SK-N-SH treated with all-trans-retinoic acid at 6 μM for 48 hours (cell line): Measurements from ENCODE around the gene CYP4F22.

Source experiments
- ATAC-seq: fragments of 200-7000 bp; cut with Tn5 transposase; 3 replicates; pipeline ENCODE4 v1.9.1; 2020; ENCODE audit warnings: mild to moderate bottlenecking, moderate library complexity
- ARNTL ChIP-seq: fragments of 450-650 bp; formaldehyde crosslinking; IDR thresholded peaks from 2 replicates; pipeline ENCODE4 v1.5.0; 2020; ENCODE audit warnings: low read depth, mild to moderate bottlenecking, moderate library complexity, borderline replicate concordance
- BACH2 ChIP-seq: fragments of 250-450 bp; sonication (Bioruptor Pico); IDR thresholded peaks from 2 replicates; pipeline ENCODE4 v1.9.0; 2021; ENCODE audit warnings: mild to moderate bottlenecking, borderline replicate concordance
- CSDC2 ChIP-seq: fragments of 250-450 bp; sonication (Bioruptor Pico); IDR thresholded peaks from 2 replicates; pipeline ENCODE4 v1.5.0; 2020; ENCODE audit warnings: mild to moderate bottlenecking, moderate library complexity
- ESRRG ChIP-seq: fragments of 250-450 bp; sonication (Bioruptor Pico); IDR thresholded peaks from 2 replicates; pipeline ENCODE4 v1.6.1; 2021; ENCODE audit warnings: mild to moderate bottlenecking
- GLIS3 ChIP-seq: fragments of 250-450 bp; sonication (Bioruptor Pico); IDR thresholded peaks from 2 replicates; pipeline ENCODE4 v1.5.0; 2020; ENCODE audit warnings: mild to moderate bottlenecking, moderate library complexity
- OSR1 ChIP-seq: fragments of 250-450 bp; sonication (Bioruptor Pico); IDR thresholded peaks from 2 replicates; pipeline ENCODE4 v1.8.0; 2022; ENCODE audit warnings: moderate library complexity, mild to moderate bottlenecking, inconsistent platforms
- PPARA ChIP-seq: fragments of 250-450 bp; sonication (Bioruptor Pico); IDR thresholded peaks from 2 replicates; pipeline ENCODE4 v1.5.0; 2020; ENCODE audit warnings: mild to moderate bottlenecking, borderline replicate concordance
- RARB ChIP-seq: fragments of 250-450 bp; sonication (Bioruptor Pico); IDR thresholded peaks from 2 replicates; pipeline ENCODE4 v1.8.0; 2021; ENCODE audit warnings: mild to moderate bottlenecking, moderate library complexity
- SNAI2 ChIP-seq: fragments of 250-450 bp; sonication (Bioruptor Pico); IDR thresholded peaks from 2 replicates; pipeline ENCODE4 v1.5.0; 2020; ENCODE audit warnings: mild to moderate bottlenecking, moderate library complexity
- TCF4 ChIP-seq: fragments of 250-450 bp; sonication (Bioruptor Pico); IDR thresholded peaks from 2 replicates; pipeline ENCODE4 v1.8.0; 2021; ENCODE audit warnings: mild to moderate bottlenecking, moderate library complexity, borderline replicate concordance
- TOX ChIP-seq: fragments of 250-450 bp; sonication (Bioruptor Pico); IDR thresholded peaks from 2 replicates; pipeline ENCODE4 v1.8.0; 2021; ENCODE audit warnings: mild to moderate bottlenecking, moderate library complexity, borderline replicate concordance
- ZFP30 ChIP-seq: fragments of 450-650 bp; formaldehyde crosslinking; IDR thresholded peaks from 2 replicates; pipeline ENCODE4 v1.5.0; 2022; ENCODE audit warnings: mild to moderate bottlenecking, moderate library complexity
- ZNF565 ChIP-seq: fragments of 450-650 bp; formaldehyde crosslinking; conservative IDR thresholded peaks from 2 replicates; pipeline ENCODE4 v1.5.0; 2020; ENCODE audit warnings: low read depth, mild to moderate bottlenecking, moderate library complexity
- ZNF8 ChIP-seq: fragments of 450-650 bp; formaldehyde crosslinking; IDR thresholded peaks from 2 replicates; pipeline ENCODE4 v1.5.0; 2020; ENCODE audit warnings: mild to moderate bottlenecking, moderate library complexity
- TF ChIP-seq, protein P1 (sequence below): fragments of 250-450 bp; sonication (Bioruptor Pico); IDR thresholded peaks from 2 replicates; pipeline ENCODE4 v1.5.1; 2020; ENCODE audit warnings: low read depth, mild to moderate bottlenecking, moderate library complexity
- TF ChIP-seq, protein P2 (sequence below): fragments of 250-450 bp; sonication (Bioruptor Pico); IDR thresholded peaks from 2 replicates; pipeline ENCODE4 v1.8.0; 2021; ENCODE audit warnings: low read depth, mild to moderate bottlenecking, moderate library complexity, borderline replicate concordance
- TF ChIP-seq, protein P3 (sequence below): fragments of 250-450 bp; sonication (Bioruptor Pico); IDR thresholded peaks from 2 replicates; pipeline ENCODE4 v1.5.0; 2020; ENCODE audit warnings: mild to moderate bottlenecking, moderate library complexity
- TF ChIP-seq, protein P4 (sequence below): fragments of 250-450 bp; sonication (Bioruptor Pico); IDR thresholded peaks from 2 replicates; pipeline ENCODE4 v1.8.0; 2020; ENCODE audit warnings: mild to moderate bottlenecking, moderate library complexity, borderline replicate concordance
- TF ChIP-seq, protein P5 (sequence below): fragments of 250-450 bp; sonication (Bioruptor Pico); IDR thresholded peaks from 2 replicates; pipeline ENCODE4 v1.5.1; 2021; ENCODE audit warnings: mild to moderate bottlenecking, moderate library complexity

CYP4F22 gene

DNA sequence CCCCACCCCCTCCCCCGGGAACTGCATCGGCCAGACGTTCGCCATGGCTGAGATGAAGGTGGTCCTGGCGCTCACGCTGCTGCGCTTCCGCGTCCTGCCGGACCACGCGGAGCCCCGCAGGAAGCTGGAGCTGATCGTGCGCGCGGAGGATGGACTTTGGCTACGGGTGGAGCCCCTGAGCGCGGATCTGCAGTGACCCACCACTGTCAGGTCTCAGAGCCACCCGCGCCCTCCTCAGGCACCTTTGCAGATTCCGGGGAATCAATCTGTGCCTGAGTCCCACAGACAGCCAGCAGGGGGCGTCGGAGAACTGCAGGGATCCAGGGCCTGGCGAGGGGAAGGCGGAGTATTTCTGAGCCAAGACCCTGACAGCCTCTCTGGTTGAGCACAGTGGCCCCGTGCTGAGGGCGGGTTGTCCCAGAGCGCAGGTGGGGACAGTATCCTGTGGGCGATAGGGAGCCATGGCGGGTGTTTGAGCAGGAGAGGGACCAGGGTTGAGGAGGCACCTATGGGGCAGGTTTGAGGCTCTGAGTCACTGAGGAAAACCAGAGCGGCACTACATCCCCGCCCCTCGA lies 76.3 kb downstream of the CYP4F22 start (continued):
- no peak for TF ChIP-seq ESRRG (CRISPR knock-in tag)
- TF ChIP-seq, protein P1, sequence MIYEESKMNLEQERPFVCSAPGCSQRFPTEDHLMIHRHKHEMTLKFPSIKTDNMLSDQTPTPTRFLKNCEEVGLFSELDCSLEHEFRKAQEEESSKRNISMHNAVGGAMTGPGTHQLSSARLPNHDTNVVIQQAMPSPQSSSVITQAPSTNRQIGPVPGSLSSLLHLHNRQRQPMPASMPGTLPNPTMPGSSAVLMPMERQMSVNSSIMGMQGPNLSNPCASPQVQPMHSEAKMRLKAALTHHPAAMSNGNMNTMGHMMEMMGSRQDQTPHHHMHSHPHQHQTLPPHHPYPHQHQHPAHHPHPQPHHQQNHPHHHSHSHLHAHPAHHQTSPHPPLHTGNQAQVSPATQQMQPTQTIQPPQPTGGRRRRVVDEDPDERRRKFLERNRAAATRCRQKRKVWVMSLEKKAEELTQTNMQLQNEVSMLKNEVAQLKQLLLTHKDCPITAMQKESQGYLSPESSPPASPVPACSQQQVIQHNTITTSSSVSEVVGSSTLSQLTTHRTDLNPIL (CRISPR knock-in tag): no peak
- TF ChIP-seq, protein P2, sequence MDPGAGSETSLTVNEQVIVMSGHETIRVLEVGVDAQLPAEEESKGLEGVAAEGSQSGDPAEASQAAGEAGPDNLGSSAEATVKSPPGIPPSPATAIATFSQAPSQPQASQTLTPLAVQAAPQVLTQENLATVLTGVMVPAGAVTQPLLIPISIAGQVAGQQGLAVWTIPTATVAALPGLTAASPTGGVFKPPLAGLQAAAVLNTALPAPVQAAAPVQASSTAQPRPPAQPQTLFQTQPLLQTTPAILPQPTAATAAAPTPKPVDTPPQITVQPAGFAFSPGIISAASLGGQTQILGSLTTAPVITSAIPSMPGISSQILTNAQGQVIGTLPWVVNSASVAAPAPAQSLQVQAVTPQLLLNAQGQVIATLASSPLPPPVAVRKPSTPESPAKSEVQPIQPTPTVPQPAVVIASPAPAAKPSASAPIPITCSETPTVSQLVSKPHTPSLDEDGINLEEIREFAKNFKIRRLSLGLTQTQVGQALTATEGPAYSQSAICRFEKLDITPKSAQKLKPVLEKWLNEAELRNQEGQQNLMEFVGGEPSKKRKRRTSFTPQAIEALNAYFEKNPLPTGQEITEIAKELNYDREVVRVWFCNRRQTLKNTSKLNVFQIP (CRISPR knock-in tag): no peak

DNA sequence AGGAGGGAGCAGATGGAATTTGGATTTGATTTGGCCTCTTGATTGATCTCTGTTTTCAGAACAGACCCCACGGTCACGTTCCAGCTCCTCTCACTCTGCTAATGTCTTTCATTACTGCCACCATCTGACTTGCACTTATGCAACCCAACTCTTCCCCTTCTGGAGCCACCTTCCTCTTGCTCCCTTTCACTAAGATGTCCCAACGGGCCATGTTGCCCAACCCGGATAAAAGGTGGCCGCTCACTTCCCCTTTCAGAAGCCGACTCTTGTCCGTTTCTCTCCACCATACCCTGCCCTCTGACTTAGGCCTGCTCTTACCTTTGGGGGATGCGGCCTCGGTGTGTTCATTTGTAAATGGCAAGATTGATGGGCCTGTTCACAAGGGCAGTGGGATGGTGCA lies 79.3 kb downstream of the CYP4F22 start:
- ATAC-seq: no peak
- TF ChIP-seq ZFP30 (CRISPR knock-in tag): no peak
- TF ChIP-seq ZNF8: no peak
- TF ChIP-seq, protein P1 (CRISPR knock-in tag): no peak
- TF ChIP-seq CSDC2 (CRISPR knock-in tag): no peak
- TF ChIP-seq, all 23 proteins: peak for 0

DNA sequence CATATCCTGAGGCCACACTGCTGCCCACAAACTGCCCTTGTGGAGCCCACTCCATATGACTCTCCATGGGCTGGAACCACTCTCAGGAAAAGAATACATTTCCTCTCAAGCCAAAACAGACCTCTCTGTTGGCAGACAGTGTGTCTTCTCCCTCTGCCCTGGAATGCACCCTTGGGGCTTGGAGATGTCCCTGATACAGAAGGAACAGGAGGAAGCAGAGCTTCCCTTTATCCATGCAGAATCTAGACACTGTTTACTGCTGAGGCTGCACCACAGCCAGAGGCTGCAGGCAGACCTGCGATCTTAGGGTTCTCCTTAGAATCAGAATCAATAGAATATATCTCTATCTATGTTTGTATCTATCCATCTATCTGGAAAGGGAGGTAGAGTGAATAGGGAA lies 79.9 kb downstream of the CYP4F22 start:
- TF ChIP-seq, protein P3, sequence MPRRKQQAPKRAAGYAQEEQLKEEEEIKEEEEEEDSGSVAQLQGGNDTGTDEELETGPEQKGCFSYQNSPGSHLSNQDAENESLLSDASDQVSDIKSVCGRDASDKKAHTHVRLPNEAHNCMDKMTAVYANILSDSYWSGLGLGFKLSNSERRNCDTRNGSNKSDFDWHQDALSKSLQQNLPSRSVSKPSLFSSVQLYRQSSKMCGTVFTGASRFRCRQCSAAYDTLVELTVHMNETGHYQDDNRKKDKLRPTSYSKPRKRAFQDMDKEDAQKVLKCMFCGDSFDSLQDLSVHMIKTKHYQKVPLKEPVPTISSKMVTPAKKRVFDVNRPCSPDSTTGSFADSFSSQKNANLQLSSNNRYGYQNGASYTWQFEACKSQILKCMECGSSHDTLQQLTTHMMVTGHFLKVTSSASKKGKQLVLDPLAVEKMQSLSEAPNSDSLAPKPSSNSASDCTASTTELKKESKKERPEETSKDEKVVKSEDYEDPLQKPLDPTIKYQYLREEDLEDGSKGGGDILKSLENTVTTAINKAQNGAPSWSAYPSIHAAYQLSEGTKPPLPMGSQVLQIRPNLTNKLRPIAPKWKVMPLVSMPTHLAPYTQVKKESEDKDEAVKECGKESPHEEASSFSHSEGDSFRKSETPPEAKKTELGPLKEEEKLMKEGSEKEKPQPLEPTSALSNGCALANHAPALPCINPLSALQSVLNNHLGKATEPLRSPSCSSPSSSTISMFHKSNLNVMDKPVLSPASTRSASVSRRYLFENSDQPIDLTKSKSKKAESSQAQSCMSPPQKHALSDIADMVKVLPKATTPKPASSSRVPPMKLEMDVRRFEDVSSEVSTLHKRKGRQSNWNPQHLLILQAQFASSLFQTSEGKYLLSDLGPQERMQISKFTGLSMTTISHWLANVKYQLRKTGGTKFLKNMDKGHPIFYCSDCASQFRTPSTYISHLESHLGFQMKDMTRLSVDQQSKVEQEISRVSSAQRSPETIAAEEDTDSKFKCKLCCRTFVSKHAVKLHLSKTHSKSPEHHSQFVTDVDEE (CRISPR knock-in tag): no peak
- TF ChIP-seq BACH2: no peak
- no peak for TF ChIP-seq ZNF565 (CRISPR knock-in tag)
- TF ChIP-seq TCF4 (CRISPR knock-in tag): no peak
- no peak for TF ChIP-seq ZFP30 (CRISPR knock-in tag)
- TF ChIP-seq OSR1 (CRISPR knock-in tag): no peak
- no peak for TF ChIP-seq TOX (CRISPR knock-in tag)
- TF ChIP-seq, protein P1 (CRISPR knock-in tag): no peak
- no peak for TF ChIP-seq CSDC2 (CRISPR knock-in tag)
- TF ChIP-seq, protein P2 (CRISPR knock-in tag): no peak
- TF ChIP-seq ESRRG (CRISPR knock-in tag): no peak
- TF ChIP-seq RARB: no peak
- TF ChIP-seq, protein P4, sequence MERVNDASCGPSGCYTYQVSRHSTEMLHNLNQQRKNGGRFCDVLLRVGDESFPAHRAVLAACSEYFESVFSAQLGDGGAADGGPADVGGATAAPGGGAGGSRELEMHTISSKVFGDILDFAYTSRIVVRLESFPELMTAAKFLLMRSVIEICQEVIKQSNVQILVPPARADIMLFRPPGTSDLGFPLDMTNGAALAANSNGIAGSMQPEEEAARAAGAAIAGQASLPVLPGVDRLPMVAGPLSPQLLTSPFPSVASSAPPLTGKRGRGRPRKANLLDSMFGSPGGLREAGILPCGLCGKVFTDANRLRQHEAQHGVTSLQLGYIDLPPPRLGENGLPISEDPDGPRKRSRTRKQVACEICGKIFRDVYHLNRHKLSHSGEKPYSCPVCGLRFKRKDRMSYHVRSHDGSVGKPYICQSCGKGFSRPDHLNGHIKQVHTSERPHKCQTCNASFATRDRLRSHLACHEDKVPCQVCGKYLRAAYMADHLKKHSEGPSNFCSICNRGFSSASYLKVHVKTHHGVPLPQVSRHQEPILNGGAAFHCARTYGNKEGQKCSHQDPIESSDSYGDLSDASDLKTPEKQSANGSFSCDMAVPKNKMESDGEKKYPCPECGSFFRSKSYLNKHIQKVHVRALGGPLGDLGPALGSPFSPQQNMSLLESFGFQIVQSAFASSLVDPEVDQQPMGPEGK (CRISPR knock-in tag): no peak
- TF ChIP-seq, protein P5, sequence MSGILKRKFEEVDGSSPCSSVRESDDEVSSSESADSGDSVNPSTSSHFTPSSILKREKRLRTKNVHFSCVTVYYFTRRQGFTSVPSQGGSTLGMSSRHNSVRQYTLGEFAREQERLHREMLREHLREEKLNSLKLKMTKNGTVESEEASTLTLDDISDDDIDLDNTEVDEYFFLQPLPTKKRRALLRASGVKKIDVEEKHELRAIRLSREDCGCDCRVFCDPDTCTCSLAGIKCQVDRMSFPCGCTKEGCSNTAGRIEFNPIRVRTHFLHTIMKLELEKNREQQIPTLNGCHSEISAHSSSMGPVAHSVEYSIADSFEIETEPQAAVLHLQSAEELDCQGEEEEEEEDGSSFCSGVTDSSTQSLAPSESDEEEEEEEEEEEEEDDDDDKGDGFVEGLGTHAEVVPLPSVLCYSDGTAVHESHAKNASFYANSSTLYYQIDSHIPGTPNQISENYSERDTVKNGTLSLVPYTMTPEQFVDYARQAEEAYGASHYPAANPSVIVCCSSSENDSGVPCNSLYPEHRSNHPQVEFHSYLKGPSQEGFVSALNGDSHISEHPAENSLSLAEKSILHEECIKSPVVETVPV: no peak
- no peak for TF ChIP-seq GLIS3 (CRISPR knock-in tag)
- no peak for TF ChIP-seq SNAI2
- TF ChIP-seq PPARA (CRISPR knock-in tag): no peak
- no peak for TF ChIP-seq ARNTL (CRISPR knock-in tag)
- TF ChIP-seq, all 23 proteins: peak for 0
- no peak for ATAC-seq
